Effector memory CD4-positive, alpha-beta T cell (primary cell): Measurements from ENCODE around the gene WASHC2A.
"Not testable (repeated sequence)": the region's sequence is repeated elsewhere in the genome, so short reads cannot be mapped to it uniquely, and the experiment has no call there.

Source experiments
- DNase-seq, 3 donors: peaks; one replicate each; pipeline ENCODE4 v3.0.0-alpha.2; 2020
- H3K27ac ChIP-seq: 2 replicates; pipeline ENCODE4 v1.7.0; 2013; ENCODE audit warnings: mild to moderate bottlenecking, low read length, moderate library complexity; ENCODE audit not compliant: insufficient read depth, poor library complexity, severe bottlenecking
- H3K27me3 ChIP-seq: replicated peaks from 2 replicates; pipeline ENCODE4 v1.7.0; 2013; ENCODE audit warnings: mild to moderate bottlenecking, low read length; ENCODE audit not compliant: insufficient read depth, control insufficient read depth, poor library complexity, severe bottlenecking
- H3K36me3 ChIP-seq: 2 replicates; pipeline ENCODE4 v1.7.0; 2013; ENCODE audit warnings: mild to moderate bottlenecking, low read length, moderate library complexity; ENCODE audit not compliant: control insufficient read depth, insufficient read depth
- H3K4me1 ChIP-seq: 2 replicates; pipeline ENCODE4 v1.7.0; 2013; ENCODE audit warnings: low read length, mild to moderate bottlenecking; ENCODE audit not compliant: control insufficient read depth, insufficient read depth, poor library complexity, severe bottlenecking
- H3K4me3 ChIP-seq: 2 replicates; pipeline ENCODE4 v1.7.0; 2013; ENCODE audit warnings: low read length, low read depth, mild to moderate bottlenecking; ENCODE audit not compliant: insufficient read depth, poor library complexity, severe bottlenecking
- H3K9me3 ChIP-seq: 2 replicates; pipeline ENCODE4 v1.7.0; 2013; ENCODE audit warnings: mild to moderate bottlenecking, low read length, moderate library complexity; ENCODE audit not compliant: control insufficient read depth

Gene WASHC2A

DNA sequence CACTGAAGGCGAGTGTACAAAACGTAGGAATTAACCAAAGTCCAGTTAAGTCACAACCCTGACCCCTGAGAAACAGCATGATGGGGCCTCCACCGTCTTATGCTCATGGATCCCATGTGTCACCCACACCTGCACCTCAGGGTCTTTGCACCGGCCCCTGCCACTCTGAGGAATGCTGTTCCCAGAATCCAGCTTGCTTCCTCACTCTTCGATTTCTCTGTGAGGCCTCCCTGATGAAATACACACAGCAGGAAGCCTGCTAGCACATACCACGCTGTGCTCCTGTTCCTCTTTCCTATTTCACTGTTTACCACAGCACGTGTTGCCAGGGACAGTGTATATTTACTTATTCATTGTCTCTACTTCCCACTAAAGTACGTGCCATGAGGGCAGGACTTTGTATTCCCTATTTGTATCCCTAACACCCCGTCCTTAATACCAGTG lies 33.4 kb downstream of the WASHC2A start:
- not testable (repeated sequence) for H3K4me3 ChIP-seq, H3K36me3 ChIP-seq, H3K9me3 ChIP-seq, H3K27ac ChIP-seq, H3K4me1 ChIP-seq, DNase-seq, H3K27me3 ChIP-seq

DNA sequence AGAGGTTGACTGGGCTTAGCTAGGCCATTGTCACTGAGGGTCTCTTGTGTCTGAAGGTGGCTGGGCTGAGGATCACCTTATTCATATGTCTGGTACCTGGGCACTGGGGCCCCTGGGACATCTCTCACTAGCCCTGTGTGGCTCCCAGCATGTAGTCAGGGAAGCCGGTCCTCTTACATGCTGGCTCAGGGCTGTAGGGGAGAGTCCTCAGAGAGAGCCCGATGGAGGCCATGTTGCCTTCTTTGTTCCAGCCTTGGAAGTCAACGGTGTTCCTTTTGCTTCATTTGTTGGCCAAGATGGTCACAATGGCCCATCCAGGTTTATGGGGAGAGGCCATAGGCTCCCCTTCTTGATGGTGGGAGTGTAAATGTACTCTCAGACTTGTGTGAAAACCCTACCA lies 34.0 kb downstream of the WASHC2A start:
- H3K4me3 ChIP-seq, H3K9me3 ChIP-seq, H3K4me1 ChIP-seq, DNase-seq, H3K27ac ChIP-seq, H3K27me3 ChIP-seq, H3K36me3 ChIP-seq: not testable (repeated sequence)

DNA sequence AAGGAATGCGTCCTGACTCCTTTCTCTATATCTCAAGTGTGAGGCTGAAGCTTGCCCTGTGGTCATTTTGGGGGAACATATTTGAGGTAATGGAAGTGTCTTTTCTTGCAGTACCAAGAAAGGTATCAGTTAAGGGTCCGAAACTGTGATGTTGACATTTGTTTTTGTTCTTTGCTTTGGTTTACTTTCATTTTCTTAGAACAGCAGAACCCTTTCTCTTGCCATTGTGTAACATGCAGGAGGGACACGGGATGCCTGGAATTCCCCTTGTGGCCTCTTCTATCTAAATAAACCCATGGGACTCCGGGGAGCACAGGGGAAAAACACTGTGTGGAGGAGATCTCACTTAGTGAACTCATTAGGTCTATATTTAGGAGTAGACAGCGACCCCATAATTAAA lies 34.5 kb downstream of the WASHC2A start:
- H3K4me3 ChIP-seq, H3K27me3 ChIP-seq, DNase-seq, H3K36me3 ChIP-seq, H3K27ac ChIP-seq, H3K4me1 ChIP-seq, H3K9me3 ChIP-seq: not testable (repeated sequence)

DNA sequence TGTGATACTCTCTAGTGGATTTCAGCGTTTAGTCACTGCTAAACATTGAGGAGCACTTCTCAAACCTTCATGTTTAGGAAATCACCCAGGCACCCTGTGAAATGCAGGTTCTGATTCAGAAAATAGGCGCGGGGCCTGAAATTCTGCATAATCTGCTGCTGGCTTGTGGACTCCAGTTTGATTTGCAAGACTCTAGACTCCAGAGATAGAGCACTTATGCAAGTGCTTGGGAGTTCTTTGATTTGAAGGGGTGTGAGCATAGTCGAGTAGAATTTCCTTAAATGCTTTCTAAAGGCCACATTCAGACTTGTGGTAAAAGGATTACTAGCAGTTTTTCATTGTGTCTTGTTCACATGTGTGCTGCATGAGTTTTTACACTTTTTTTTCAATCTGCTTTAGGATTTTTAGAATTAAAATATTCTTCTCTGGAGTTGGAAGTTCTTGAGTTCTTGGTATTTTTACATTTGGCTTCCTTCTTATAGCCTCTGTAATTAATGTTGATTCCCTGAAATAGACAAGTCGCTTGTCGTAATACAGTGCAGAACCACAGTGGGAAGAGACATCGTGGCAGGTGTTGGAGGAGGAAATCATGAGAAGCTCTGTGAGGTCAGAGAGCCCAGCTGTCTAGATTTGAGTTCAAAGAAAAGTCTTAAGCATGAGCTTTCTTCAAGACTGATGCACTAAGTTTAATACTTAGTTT lies 41.4 kb downstream of the WASHC2A start:
- H3K9me3 ChIP-seq, H3K36me3 ChIP-seq, DNase-seq, H3K27me3 ChIP-seq, H3K4me3 ChIP-seq, H3K27ac ChIP-seq, H3K4me1 ChIP-seq: not testable (repeated sequence)

DNA sequence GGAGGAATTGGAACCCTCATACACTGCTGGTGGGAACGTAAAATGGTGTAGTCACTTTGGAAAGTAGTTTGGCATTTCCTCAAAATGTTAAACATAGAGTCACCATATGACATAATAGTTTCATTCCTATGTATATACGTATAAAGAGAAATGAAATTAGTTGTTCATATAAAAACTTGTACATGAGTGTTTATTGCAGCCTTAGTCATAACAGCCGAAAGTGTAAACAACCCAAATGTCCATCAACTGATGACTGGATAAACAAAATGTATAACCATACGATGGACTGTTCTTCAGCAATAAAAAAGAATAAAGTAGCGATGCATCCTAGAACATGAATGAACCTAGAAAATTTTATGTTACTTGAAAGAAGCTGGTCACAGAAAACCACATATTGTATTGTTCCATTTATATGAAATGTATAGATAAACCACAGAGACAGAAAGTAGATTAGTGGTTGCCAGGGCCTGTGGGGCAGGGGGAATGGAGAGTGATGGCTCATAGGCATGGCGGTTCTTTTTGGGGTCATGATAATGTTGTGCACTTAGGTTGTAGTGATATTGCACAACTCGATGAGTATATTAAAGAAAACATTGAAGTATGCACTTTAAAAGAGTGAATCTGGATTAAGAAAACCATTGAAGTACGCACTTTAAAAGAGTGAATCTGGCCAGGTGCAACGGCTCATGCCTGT lies 44.8 kb downstream of the WASHC2A start:
- not testable (repeated sequence) for H3K36me3 ChIP-seq, H3K4me1 ChIP-seq, H3K9me3 ChIP-seq, H3K27me3 ChIP-seq, H3K27ac ChIP-seq, DNase-seq, H3K4me3 ChIP-seq

DNA sequence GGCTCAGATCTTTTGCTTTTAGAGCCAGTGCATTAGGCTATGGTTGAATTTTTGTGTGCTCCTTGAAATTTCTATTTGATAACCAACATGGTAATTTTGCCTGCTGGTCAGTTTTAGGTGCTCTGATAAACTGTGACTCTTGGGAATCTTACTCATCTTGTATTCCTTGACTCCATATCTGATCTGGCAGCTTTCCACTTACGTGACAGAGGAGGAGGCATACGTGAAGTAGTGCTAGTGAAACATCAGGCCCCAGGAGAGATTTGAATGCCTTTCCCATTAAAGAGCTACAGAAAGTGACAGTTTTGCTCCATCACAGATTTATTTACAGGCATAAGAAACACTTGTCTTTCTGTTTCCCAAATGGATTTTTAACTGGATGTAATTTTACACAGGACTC lies 59.0 kb downstream of the WASHC2A start:
- H3K4me3 ChIP-seq, DNase-seq, H3K27ac ChIP-seq, H3K27me3 ChIP-seq, H3K4me1 ChIP-seq, H3K9me3 ChIP-seq, H3K36me3 ChIP-seq: not testable (repeated sequence)

DNA sequence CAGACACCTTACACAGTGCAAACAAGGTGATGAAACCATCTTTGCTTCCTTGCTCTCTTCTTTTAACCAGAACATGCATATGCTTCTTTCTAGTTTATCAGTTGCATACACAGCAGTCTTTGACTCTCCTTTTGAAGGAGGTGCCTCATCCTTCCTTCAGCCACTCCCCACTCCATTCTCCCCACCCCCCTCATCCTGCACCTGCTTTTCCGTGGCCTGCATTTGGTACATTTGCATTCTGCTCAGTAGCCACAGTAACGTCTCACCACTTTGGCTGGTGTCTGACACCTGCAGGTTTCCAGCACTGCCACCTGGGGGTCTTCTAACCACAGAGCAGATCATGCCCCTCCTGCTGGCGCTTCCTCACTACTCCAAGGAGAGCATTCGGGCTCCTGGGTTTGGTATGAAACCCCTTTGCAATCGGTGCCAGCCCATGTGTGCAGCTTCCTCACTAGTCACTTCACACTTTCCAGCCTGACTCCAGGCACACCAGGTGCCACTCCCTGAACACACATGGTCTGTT lies 60.1 kb downstream of the WASHC2A start:
- H3K4me3 ChIP-seq, H3K27me3 ChIP-seq, H3K4me1 ChIP-seq, H3K27ac ChIP-seq, H3K9me3 ChIP-seq, DNase-seq, H3K36me3 ChIP-seq: not testable (repeated sequence)

DNA sequence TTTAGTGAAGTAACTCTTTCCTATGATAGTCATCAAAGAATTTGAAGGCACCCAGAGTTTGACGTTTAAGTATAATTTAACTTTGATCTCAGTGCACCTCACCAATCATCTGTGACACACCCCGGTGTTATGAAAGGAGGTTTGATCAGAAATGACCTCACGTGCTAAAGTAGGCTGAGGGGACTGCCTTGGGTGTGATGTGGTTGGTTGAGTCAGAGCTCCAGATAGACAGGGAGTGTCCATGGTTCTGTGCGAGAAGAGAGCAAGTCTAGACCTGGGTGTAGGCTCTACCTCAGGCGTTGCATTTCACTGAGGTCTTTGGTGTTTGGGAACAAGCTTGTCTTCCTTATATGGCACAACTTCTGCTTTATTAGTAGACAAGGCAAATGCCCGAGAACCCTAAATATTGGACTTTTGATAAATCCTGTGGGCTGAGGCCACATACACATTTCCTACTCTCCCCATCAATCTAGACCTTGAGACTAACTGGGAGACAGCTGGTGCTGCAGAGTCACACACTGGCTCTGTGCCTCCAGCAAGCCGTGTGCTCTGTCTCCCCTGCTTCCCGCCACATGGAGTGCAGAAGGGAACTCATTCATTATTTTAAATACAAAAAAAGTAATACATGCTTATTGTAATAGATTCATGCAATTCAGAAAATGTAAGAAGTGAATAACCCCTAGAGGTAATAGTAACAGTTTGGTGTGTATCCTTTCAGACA lies 63.7 kb downstream of the WASHC2A start:
- H3K36me3 ChIP-seq, H3K27ac ChIP-seq, H3K9me3 ChIP-seq, H3K27me3 ChIP-seq, H3K4me3 ChIP-seq, DNase-seq, H3K4me1 ChIP-seq: not testable (repeated sequence)

DNA sequence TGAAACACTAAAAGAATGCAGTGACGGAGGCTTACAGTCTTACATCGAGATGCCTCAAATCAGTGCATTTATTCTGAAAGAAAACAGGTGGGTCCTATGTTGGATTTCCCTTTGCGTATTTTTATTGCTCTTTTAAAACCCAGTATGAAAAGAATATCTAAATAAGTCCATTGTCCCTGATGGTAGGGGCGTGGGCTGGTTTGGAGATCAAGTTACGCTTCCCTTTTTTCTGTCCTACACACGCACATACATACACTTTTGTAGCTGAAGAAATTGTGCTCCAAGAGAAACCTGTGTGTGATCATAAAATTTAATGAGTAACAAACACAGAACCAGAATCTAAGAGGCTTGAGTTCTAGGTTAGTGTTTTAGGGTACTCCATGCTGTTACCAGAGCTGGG lies 64.6 kb downstream of the WASHC2A start:
- DNase-seq, H3K4me1 ChIP-seq, H3K9me3 ChIP-seq, H3K27ac ChIP-seq, H3K36me3 ChIP-seq, H3K4me3 ChIP-seq, H3K27me3 ChIP-seq: not testable (repeated sequence)

DNA sequence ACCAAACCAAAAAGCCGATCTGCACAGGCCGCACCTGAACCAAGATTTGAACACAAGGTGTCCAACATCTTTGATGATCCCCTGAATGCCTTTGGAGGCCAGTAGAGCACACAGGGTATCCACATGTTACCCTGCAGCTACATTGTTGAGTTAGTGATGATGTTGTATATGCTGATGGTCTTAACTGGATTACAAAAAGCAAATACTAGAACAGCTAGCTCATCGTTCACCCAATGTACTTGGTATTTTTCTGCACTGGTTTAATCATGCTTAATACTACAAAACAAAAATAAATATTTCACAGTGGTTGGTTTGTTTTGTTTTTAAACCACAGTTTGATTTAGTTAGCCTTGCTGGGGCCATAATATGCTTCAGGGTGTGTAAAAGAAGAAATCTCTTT lies 65.1 kb downstream of the WASHC2A start:
- H3K36me3 ChIP-seq, DNase-seq, H3K27me3 ChIP-seq, H3K4me1 ChIP-seq, H3K27ac ChIP-seq, H3K4me3 ChIP-seq, H3K9me3 ChIP-seq: not testable (repeated sequence)
